Endometrium (tissue), 2 donors: ENCODE measurements around the gene ZNF322.

Source experiments
- FAIRE-seq: peaks from 2 replicates; lab custom pipeline; 2012; peaks lifted over from hg19 to GRCh38; lab: Jason Lieb, UNC
- donor health status: control.
- donor health status: control.

ZNF322 gene

DNA sequence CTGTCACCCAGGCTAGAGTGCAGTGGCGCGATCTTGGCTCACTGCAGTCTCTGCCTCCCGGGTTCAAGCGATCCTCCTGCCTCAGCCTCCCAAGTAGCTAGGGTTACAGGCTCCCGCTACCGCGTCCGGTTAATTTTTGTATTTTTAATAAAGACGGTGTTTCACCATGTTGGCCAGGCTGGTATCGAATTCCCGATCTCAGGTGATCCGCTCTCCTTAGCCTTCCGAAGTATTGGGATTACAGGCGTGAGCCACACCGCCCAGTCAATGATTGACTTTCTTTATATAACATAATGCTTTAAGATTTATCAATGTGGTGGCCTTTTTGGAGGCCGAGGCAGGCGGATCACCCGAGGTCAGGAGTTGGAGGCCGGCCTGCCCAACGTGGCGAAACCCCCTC lies 70.6 kb downstream of the ZNF322 start:
- no peak for FAIRE-seq
